ENCODE data around the gene DLX6.

DNA sequence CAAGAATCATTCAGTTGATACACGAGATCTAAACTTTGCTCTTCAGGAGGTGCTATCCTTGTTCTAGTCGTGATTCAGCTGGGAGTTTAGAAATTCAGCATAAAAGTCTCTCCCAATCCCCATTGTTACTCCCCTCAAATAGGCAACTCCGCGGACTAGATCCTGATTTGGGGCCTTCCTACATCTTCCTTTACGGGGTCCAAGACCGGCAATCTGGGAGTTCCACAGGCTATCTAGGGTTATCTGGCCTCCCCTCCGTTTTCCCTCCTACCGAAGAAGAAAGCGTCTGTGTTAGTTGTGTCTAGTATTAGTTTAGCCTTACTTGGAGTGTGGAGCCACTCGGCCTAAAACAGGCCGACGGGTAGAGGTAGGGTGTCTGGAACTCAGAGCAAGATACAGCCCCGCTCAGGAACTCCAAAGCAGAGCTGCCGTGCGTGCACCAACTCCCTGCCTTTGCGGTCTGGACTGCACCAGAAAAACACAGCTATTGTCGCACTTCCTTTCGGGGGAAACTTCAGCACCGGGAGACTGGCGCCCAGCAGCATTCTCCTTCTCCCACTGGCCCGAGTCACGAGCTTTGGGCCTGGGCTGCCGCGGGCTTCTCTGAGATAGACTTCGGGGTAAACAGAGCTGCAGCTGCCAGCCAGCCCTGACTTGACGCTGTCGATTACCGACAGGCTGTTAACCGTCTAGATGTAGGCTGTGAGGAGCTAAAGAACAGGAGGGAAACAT lies 20.8 kb downstream of the DLX6 start:
- TF ChIP-seq, protein P1, sequence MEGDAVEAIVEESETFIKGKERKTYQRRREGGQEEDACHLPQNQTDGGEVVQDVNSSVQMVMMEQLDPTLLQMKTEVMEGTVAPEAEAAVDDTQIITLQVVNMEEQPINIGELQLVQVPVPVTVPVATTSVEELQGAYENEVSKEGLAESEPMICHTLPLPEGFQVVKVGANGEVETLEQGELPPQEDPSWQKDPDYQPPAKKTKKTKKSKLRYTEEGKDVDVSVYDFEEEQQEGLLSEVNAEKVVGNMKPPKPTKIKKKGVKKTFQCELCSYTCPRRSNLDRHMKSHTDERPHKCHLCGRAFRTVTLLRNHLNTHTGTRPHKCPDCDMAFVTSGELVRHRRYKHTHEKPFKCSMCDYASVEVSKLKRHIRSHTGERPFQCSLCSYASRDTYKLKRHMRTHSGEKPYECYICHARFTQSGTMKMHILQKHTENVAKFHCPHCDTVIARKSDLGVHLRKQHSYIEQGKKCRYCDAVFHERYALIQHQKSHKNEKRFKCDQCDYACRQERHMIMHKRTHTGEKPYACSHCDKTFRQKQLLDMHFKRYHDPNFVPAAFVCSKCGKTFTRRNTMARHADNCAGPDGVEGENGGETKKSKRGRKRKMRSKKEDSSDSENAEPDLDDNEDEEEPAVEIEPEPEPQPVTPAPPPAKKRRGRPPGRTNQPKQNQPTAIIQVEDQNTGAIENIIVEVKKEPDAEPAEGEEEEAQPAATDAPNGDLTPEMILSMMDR (IDR thresholded peaks at IDR 0.05): no peak
- TF ChIP-seq EP300 (IDR thresholded peaks at IDR 0.05): no peak
- TF ChIP-seq POLR2A (IDR thresholded peaks at IDR 0.05): no peak
- TF ChIP-seq POLR2AphosphoS5 (IDR thresholded peaks at IDR 0.05): peak in 1 of 4 donors; percentile 9
